Panc1 (cell line): ENCODE data around the gene SCNN1G. TPM values are rescaled to one million over a fixed set of nuclear protein-coding genes. Genes with fewer than 3 reads are reported as not detected.

Source experiments
- ATAC-seq: fragments of 200-7000 bp; cut with Tn5 transposase; 2 replicates; pipeline ENCODE4 v1.9.1; 2020; ENCODE audit warnings: mild to moderate bottlenecking, moderate library complexity
- BruUV-seq: library from RNA; stranded (reverse); fragments of 400-500 nt; replicated peaks from 2 replicates; lab custom pipeline; 2021; lab: Mats Ljungman, UMichigan
- CTCF ChIA-PET: fragments of 300-600 bp; sonication (Branson Sonifier 250); formaldehyde crosslinking; loops from one replicate; lab custom pipeline; 2022; ENCODE audit warnings: antibody characterized with exemption; lab: Charles Lee
- POLR2A ChIA-PET: fragments of 300-600 bp; sonication (Branson Sonifier 250); formaldehyde crosslinking; loops from one replicate; lab custom pipeline; 2022; ENCODE audit warnings: antibody characterized with exemption; lab: Charles Lee
- DNase-seq: peaks from one replicate; pipeline ENCODE4 v3.0.0-alpha.2; 2010; ENCODE audit warnings: low read depth, low spot score
- H3K27ac ChIP-seq: 2 replicates; pipeline ENCODE4 v1.5.1; 2011; ENCODE audit warnings: mild to moderate bottlenecking, low read length, inconsistent platforms
- H3K27me3 ChIP-seq: fragments of 200-500 bp; sonication (Bioruptor generic); 2 replicates; pipeline ENCODE4 v1.6.0; 2014; ENCODE audit warnings: low read length, inconsistent platforms; ENCODE audit not compliant: control insufficient read depth, insufficient read depth
- H3K36me3 ChIP-seq: fragments of 200-500 bp; sonication (Bioruptor generic); 2 replicates; pipeline ENCODE4 v1.5.1; 2014; ENCODE audit warnings: inconsistent platforms, mild to moderate bottlenecking, low read length, moderate library complexity; ENCODE audit not compliant: control insufficient read depth, insufficient read depth
- H3K4me1 ChIP-seq: 2 replicates; pipeline ENCODE4 v1.5.1; 2011; ENCODE audit warnings: inconsistent platforms, mild to moderate bottlenecking, low read length, moderate library complexity; ENCODE audit not compliant: control insufficient read depth, insufficient read depth
- H3K4me3 ChIP-seq, 2 experiments: 2 replicates each; pipeline ENCODE4 v1.5.1; 2011 to 2012; ENCODE audit warnings: low read depth in 2 of 2, low read length in 2 of 2, mild to moderate bottlenecking in 2 of 2, inconsistent platforms in 1 of 2, moderate library complexity in 1 of 2
- H3K9me3 ChIP-seq: fragments of 200-500 bp; sonication (Bioruptor generic); 2 replicates; pipeline ENCODE4 v1.5.1; 2014; ENCODE audit warnings: low read depth, mild to moderate bottlenecking, inconsistent platforms, low read length, moderate library complexity; ENCODE audit not compliant: control insufficient read depth, insufficient read depth
- POLR2AphosphoS5 ChIP-seq: IDR thresholded peaks from 2 replicates; pipeline ENCODE4 v1.6.1; 2012; ENCODE audit warnings: mild to moderate bottlenecking, low read depth, low read length, moderate library complexity
- SIN3A ChIP-seq: IDR thresholded peaks from 2 replicates; pipeline ENCODE4 v1.6.1; 2012; ENCODE audit warnings: low read depth, mild to moderate bottlenecking, low read length, moderate library complexity, borderline replicate concordance; ENCODE audit not compliant: insufficient read depth
- TCF7L2 ChIP-seq: IDR thresholded peaks from 2 replicates; pipeline ENCODE4 v1.6.1; 2011; ENCODE audit warnings: mild to moderate bottlenecking, low read depth, low read length, inconsistent platforms
- in situ Hi-C: cut with HindIII; loops from 2 replicates; pipeline ENCODE4 v1.10.0; 2016; ENCODE audit warnings: low sequenced_read_pairs, low pct_unique_long_range_greater_than_20kb
- intact Hi-C: fragments of 100-400 bp; cut with micrococcal nuclease; formaldehyde crosslinking; loops from one replicate; pipeline ENCODE4 v1.10.0; 2022; ENCODE audit not compliant: unreplicated experiment
- total RNA-seq: library from RNA; stranded (reverse); gene quantifications from one replicate; pipeline ENCODE4 v1.2.1, GENCODE V29; 2021; ENCODE audit not compliant: unreplicated experiment
- TF ChIP-seq, protein P1 (sequence below), 2 experiments: IDR thresholded peaks; 2 replicates each; pipeline ENCODE4 v1.6.1; 2011 to 2012; ENCODE audit warnings: low read depth in 2 of 2, control low read depth in 1 of 2, low read length in 1 of 2, mild to moderate bottlenecking in 1 of 2, moderate library complexity in 1 of 2; ENCODE audit not compliant: insufficient read depth in 1 of 2
- TF ChIP-seq, protein P2 (sequence below): fragments of 450-650 bp; IDR thresholded peaks from 2 replicates; pipeline ENCODE4 v1.5.1; 2017; ENCODE audit warnings: mild to moderate bottlenecking

The SCNN1G gene
- total RNA-seq, 1 experiment from 2014 or later: 3.4 TPM

DNA sequence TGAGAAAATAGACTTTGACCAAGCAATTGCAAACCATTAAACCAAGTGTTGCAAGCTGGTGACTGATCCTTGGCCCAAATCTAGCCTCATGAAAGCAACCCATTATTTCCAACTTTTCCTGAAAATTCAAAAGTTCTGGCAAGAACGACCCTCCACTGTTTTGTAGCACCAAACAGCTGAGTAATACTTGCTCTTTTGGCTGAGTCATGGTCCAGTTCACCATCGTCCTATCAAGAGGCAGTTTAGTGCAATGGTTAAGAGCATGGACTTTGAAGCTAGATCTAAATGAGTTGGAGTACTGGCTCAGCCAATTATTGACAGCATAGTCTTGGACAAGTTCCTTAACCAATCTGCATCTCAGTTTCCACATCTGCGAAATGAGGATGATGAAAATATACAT lies 31.3 kb downstream of the SCNN1G start:
- in situ Hi-C loops (no loop called here), intact Hi-C loops (no loop called here)
- Histone ChIP-seq H3K9me3 (no peaks in the 10 kb centered on the region), H3K36me3 (no peaks in the 10 kb centered on the region), H3K27me3 (no peaks in the 10 kb centered on the region), H3K27ac (no peak overlapping the region), H3K4me3 (no peak overlapping the region), H3K4me1 (no peaks in the 10 kb centered on the region)
- ATAC-seq (no peak), DNase-seq (no peak)
- TF ChIP-seq TCF7L2: no peak
- no peak for TF ChIP-seq SIN3A
- TF ChIP-seq, protein P1, sequence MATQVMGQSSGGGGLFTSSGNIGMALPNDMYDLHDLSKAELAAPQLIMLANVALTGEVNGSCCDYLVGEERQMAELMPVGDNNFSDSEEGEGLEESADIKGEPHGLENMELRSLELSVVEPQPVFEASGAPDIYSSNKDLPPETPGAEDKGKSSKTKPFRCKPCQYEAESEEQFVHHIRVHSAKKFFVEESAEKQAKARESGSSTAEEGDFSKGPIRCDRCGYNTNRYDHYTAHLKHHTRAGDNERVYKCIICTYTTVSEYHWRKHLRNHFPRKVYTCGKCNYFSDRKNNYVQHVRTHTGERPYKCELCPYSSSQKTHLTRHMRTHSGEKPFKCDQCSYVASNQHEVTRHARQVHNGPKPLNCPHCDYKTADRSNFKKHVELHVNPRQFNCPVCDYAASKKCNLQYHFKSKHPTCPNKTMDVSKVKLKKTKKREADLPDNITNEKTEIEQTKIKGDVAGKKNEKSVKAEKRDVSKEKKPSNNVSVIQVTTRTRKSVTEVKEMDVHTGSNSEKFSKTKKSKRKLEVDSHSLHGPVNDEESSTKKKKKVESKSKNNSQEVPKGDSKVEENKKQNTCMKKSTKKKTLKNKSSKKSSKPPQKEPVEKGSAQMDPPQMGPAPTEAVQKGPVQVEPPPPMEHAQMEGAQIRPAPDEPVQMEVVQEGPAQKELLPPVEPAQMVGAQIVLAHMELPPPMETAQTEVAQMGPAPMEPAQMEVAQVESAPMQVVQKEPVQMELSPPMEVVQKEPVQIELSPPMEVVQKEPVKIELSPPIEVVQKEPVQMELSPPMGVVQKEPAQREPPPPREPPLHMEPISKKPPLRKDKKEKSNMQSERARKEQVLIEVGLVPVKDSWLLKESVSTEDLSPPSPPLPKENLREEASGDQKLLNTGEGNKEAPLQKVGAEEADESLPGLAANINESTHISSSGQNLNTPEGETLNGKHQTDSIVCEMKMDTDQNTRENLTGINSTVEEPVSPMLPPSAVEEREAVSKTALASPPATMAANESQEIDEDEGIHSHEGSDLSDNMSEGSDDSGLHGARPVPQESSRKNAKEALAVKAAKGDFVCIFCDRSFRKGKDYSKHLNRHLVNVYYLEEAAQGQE (IDR thresholded peaks at IDR 0.05; ENCODE audit: insufficient read depth in 1 of 2, low read depth in 2 of 2, low read length in 1 of 2): no peak
- TF ChIP-seq, protein P2, sequence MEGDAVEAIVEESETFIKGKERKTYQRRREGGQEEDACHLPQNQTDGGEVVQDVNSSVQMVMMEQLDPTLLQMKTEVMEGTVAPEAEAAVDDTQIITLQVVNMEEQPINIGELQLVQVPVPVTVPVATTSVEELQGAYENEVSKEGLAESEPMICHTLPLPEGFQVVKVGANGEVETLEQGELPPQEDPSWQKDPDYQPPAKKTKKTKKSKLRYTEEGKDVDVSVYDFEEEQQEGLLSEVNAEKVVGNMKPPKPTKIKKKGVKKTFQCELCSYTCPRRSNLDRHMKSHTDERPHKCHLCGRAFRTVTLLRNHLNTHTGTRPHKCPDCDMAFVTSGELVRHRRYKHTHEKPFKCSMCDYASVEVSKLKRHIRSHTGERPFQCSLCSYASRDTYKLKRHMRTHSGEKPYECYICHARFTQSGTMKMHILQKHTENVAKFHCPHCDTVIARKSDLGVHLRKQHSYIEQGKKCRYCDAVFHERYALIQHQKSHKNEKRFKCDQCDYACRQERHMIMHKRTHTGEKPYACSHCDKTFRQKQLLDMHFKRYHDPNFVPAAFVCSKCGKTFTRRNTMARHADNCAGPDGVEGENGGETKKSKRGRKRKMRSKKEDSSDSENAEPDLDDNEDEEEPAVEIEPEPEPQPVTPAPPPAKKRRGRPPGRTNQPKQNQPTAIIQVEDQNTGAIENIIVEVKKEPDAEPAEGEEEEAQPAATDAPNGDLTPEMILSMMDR: no peak
- no peak for TF ChIP-seq POLR2AphosphoS5
- BruUV-seq: no TSS peak
- ChIA-PET POLR2A (no interaction called here), CTCF (no interaction called here)

DNA sequence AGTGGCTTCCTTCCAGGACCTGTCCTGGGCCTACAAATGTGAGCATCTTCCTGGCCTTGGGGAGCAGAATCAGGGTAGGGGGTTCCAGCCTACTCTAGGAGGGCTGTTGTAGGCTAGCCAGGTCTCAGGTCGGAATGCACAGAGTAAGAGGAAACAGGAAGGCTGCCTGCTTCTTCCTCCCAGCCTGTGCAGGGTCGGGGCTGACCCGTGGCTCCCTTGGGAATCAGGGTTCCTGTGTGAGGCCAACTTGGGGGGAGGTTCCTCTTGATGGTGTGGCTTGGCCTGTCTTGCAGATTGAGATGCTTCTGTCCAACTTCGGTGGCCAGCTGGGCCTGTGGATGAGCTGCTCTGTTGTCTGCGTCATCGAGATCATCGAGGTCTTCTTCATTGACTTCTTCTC lies 32.3 kb downstream of the SCNN1G start:
- BruUV-seq: no TSS peak
- Histone ChIP-seq H3K4me1 (no peaks in the 10 kb centered on the region), H3K4me3 (no peak overlapping the region), H3K36me3 (no peaks in the 10 kb centered on the region), H3K9me3 (no peaks in the 10 kb centered on the region), H3K27me3 (no peaks in the 10 kb centered on the region), H3K27ac (no peak overlapping the region)
- TF ChIP-seq TCF7L2: no peak
- TF ChIP-seq POLR2AphosphoS5: no peak
- no peak for TF ChIP-seq SIN3A
- TF ChIP-seq, protein P1 (IDR thresholded peaks at IDR 0.05; ENCODE audit: insufficient read depth in 1 of 2, low read depth in 2 of 2, low read length in 1 of 2): no peak
- TF ChIP-seq, protein P2: no peak
- intact Hi-C loops (no loop called here), in situ Hi-C loops (no loop called here)
- no peak for DNase-seq
- CTCF ChIA-PET: no interaction called here
- POLR2A ChIA-PET: no interaction called here
- no peak for ATAC-seq
